ENCODE measurements around the gene IL6ST.
"Not testable (repeated sequence)": the region's sequence is repeated elsewhere in the genome, so short reads cannot be mapped to it uniquely, and the experiment has no call there.

Gene IL6ST

GRCh38 chr5:55959208-55959607, 35.6 kb downstream of the IL6ST start:
- DNase-seq, result no peak

- not testable (repeated sequence) for DNase-seq
Measured at GRCh38 chr5:55941154-55941553, 53.6 kb downstream of the IL6ST start.

DNA sequence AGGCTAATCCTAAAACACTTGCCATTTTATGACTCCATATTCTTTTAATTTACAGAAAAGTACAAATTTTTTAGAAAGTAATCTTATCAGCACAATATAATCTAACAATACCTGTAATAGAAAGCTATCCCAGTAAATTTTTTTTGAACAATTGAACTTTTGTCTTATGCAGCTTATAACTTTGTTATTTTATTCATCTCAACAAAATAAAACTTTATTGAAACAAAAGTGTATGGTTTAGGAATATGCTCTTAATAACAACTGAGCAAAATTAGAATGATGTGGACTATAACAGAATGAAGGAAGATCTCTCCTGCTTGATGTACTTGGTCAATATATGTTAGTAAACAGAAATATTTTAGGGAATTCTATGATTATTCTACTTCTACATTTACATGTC, 57.2 kb downstream of the IL6ST start:
- not testable (repeated sequence) for DNase-seq

GRCh38 chr5:55936100-55936693, 58.6 kb downstream of the IL6ST start:
- DNase-seq, result peak; percentile 88

- no peak for DNase-seq
Measured at GRCh38 chr5:55935371-55935770, 59.4 kb downstream of the IL6ST start.

DNA sequence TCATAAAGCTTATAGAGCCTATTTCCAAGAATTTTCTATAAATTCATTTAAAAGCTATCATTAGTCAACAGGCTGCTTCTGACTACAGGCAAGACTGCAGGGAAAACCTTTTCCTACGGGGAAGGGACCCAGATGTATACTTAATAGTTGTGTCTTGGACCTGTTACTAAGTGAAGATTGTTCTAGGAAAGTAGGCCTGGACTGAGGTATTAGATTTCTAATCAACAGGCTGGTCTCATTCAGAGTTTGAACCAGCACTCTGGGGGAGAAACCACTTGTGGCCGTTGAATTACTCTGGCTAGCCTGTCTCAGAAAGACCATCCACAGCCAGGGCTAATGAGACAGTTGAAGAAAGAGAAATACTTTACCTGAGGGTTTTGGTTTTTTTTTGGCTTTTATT, 60.0 kb downstream of the IL6ST start:
- no peak for DNase-seq

DNA sequence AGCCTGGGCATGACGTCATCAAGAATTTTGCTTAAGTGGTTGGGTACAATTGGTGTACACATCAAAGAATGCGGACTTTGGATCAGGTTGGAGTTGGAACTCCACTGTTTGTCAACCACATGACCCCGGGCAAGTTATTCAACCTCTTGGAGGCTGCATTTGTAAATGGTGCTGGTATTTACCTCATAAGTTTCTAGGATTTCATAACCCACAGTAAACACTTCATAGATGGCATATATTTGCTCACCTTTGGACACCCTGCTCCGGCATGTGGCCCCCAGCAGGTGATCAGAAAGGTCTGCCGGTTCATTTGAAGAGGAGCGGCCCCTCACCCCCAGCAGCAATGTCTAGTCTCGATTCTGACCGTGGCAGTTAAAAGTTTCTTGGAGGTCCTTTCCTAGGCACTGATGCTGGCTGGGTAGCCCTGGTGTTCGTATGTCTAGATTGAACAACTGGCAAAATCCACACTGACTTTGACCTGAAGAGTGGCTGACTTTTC, 60.6 kb downstream of the IL6ST start:
- DNase-seq, result no peak

DNA sequence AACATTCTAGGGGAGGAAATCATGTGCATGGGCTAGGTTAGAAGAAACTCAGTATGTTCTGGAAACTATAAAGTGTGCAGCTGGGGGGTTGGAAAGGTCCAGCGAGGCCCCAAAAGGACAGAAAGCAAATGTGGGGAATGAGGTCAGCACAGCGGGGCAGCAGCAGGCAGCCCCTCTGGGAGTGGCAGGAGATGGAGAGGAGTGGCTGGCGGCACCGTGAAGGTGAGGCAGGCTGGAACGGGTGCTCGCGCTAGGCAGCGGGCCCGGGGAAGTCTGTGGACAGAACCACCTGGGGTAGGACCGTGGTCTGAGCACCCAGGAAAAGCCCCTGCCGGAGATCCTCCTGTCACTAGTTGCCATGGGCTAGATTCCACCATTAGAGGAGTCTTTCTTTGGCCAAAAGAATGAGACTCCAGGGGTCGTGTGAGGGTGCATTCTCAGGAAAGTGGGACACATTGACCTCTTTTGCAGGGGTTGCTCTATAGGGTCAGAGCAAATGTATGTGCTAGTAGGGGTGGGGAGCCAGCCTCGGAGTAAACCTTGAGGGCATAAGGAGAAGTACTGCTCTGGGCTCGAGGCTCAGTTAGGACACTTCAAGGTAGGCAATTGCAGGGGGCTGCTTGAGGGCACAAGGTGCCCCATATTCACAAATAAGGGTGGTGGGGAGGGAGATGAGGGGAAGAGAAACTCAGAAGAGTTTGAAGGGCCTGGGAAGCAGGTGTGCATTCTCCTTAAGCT, 61.2 kb downstream of the IL6ST start:
- no peak for DNase-seq

DNA sequence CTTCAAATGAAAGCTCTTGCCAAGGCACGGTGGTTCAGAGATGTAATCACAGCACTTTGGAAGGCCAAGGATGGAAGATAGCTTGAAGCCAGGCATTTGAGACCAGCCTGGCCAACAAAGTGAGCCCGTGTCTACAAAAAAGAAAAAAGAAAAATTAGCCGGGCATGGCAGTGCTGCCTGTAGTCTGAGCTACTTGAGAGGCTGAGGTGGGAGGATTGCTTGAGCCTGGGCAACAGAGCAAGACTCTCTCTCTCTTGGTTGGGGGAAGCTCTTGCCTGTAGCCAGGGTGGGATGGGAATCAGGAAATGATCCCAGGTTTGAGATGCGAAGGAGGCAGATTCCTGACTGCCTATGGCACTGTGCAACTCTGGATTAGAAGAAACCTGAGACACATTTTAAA, 62.1 kb downstream of the IL6ST start:
- no peak for DNase-seq

- DNase-seq, result no peak
Measured at GRCh38 chr5:55929020-55929799, 65.6 kb downstream of the IL6ST start.

DNA sequence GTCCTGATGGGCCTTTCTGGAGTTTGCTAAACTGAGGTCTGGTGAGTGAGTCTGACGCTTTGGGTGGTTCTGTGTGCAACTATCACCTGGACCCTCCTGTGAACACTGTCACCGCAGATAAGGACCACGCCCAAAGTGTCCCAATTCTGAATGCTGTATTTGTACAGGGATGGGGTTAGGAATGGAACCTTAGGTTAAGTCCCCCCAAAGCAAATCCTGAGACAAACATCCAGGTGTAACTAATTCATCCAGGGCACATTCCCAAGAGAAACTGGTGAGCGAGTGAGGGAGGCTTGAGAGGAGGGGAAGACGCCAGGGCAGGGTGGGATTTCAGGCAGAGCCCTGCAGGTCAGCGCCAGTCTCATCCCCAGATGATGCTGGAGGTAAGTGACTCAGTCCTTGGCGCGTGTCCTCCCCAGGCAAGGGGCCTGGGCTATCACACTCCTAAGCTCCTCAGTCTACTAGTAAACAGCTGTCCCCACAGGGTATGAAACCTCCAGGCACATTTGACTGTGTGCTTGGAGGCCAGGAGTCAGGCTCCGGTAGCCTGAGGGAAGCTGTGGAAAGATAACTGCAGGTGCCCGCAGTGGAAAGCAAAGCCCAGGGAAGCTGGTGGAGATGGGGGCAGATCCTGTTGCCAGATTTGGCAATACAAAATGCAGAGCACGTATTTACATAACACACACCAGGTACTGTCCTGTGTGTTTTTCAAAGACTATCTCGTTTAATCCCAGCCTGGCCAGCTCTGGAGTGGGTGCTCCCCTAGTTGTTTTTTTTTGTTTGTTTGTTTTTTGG, 66.7 kb downstream of the IL6ST start:
- peak; percentile 60 for DNase-seq

DNA sequence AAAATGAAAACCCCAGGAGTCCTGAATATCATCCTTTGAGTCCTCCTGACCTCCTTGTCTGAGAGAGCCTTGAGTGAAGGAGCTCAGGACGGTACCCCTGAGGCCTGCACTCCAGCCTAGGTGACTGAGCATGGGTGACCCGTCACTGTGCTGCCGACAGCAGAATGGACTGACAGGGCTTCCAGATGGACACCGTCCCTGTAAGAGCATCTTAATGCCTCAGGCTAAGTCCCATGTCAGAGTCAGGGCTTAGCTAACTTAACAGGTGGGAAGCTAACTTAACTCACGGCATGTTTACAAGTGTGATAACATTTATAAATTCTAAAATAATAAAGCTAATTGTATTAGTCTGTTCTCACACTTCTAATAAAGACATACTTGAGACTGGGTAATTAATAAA, 68.3 kb downstream of the IL6ST start:
- peak; percentile 44 for DNase-seq

- no peak for DNase-seq
Measured at GRCh38 chr5:55925712-55926111, 69.1 kb downstream of the IL6ST start.

- no peak for DNase-seq
Measured at GRCh38 chr5:55925181-55925580, 69.6 kb downstream of the IL6ST start.

DNA sequence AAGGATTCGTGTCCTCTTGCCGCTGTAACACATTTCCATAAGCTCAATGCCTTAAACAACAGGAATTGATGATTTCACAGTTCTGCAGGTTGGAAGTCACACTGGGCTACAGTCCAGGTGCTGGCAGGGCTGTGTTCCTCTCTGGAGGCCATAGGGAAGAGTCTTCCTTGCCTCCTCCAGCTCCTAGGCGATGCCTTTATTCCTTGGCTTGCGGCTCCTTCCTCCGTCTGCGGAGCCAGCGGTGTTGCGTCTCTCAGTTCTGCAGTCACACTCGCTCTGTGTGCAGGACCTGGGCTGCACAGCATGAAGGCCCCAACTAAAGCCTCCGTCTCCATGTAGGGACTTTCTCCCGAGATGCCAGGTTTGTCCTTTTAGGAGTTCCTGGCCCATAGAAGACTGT, 70.0 kb downstream of the IL6ST start:
- no peak for DNase-seq

GRCh38 chr5:55923865-55924500, 70.8 kb downstream of the IL6ST start:
- no peak for DNase-seq

DNA sequence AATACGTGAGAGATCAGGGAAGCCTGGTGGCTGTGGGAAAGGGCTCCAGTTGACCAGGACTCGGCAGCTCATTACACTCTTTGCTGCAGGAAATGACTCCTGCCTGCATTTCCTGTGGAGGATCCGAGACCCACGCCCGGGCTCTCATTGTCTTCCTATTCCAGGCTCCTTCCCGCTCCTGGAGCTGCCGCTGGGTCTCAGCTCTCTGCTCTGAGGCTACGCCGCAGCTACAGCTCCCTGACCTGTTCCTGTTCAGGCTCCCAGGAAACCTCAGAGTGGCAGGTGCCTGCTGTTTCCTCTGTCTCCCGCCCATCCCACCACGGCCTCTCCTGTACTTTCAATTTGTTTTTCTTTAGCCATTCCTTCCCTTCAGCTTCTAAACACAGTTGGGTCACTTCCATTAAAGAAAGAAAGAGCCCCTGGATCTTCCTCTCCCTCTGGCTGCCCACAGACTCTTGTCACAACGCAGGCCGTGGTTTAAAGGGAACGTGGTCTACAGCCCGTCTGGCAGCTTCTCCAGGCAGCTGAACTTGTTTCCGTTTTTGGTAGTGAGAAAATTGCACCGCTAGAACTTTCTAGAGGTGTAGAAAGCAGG, 71.5 kb downstream of the IL6ST start:
- DNase-seq, result peak; percentile 65

DNA sequence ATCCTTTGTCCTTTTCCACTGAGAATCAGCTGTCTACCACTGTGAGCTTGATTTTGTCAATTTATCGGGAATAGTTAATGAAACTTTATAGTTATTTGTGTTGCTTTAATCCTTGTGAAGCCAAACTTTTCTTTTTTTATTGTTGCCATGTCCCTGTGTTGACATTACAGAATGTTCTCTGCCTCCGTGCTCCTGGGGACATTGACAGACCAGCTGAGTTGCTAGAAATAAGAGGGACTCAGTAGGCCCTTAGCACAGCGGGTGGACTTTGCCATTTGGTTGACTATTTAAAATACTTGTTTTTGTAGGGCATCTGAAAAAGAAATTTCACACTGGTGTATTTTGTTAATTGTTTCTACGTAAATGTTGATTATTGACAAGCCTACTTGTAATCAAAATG, 73.1 kb downstream of the IL6ST start:
- no peak for DNase-seq

DNA sequence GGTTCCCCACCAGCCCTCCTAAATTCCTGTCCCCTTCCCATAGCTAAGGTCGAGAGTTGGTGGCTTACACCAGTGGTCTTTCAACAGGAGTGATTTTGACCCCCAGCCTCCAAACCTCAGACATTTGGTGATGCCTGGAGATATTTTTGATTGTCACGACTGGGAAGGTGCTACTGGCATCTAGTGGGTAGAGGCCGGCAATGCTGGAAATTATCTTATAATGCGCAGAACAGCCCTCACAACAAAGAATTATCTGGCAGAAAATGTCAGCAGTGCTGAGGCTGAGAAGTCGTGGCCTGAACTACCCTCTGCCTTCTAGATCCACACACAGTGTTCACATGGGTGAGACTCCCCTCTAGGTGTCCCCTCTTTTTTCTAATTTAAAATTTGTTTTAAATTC, 74.0 kb downstream of the IL6ST start:
- no peak for DNase-seq

DNA sequence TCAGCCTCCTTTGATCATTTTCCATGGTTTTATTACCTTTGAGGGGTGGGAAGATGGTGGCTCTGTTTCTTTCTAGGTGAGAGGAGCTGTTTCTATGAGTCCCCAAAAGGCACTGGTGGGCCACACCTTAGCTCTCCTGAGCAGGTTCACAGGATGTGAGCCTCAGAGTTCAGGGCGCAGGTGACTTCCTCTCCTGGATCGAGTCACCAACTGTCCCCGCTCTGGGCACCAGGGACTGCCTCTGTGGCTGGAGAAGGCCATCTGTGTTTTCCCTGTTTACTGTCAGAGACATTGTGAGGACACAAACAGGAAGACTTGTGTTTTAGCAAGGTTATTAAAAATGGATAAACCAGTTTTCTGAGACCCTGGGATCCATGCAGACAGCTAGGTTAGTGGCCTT, 75.1 kb downstream of the IL6ST start:
- DNase-seq, result no peak

GRCh38 chr5:55918087-55919035, 76.4 kb downstream of the IL6ST start:
- peak; percentile 56 for DNase-seq
